ENCODE data around the gene ZFAND6. TPM values are rescaled to one million over a fixed set of nuclear protein-coding genes. Genes with fewer than 3 reads are reported as not detected.

Gene ZFAND6
- total RNA-seq, 1 donor from 2014 or later = 77.3 TPM

- no peak for TF ChIP-seq CTCF (IDR thresholded peaks at IDR 0.05; ENCODE audit: unreplicated experiment)
- Mint-ChIP-seq H3K36me3 (ENCODE audit: low read depth, unreplicated experiment) (peaks cover 5% of the 10 kb centered on the region), H3K27me3 (ENCODE audit: unreplicated experiment) (peaks cover 3% of the 10 kb centered on the region), H3K9me3 (ENCODE audit: unreplicated experiment) (no peaks in the 10 kb centered on the region), H3K4me1 (ENCODE audit: unreplicated experiment) (peaks cover 10% of the 10 kb centered on the region), H3K4me3 (ENCODE audit: unreplicated experiment) (no peak overlapping the region), H3K27ac (ENCODE audit: unreplicated experiment) (no peak overlapping the region)
- no peak for DNase-seq (ENCODE audit: low spot score)
Measured at GRCh38 chr15:80151148-80151547, 91.7 kb downstream of the ZFAND6 start.

GRCh38 chr15:80151576-80151975 lies 92.1 kb downstream of the ZFAND6 start:
- no peak for TF ChIP-seq CTCF (IDR thresholded peaks at IDR 0.05; ENCODE audit: unreplicated experiment)
- Mint-ChIP-seq H3K27me3 (ENCODE audit: unreplicated experiment) (peaks cover 3% of the 10 kb centered on the region), H3K4me1 (ENCODE audit: unreplicated experiment) (peaks cover 10% of the 10 kb centered on the region), H3K36me3 (ENCODE audit: low read depth, unreplicated experiment) (peaks cover 5% of the 10 kb centered on the region), H3K4me3 (ENCODE audit: unreplicated experiment) (peak overlapping the region; percentile 87), H3K27ac (ENCODE audit: unreplicated experiment) (peak overlapping the region; percentile 1), H3K9me3 (ENCODE audit: unreplicated experiment) (no peaks in the 10 kb centered on the region)
- no peak for DNase-seq (ENCODE audit: low spot score)

- Mint-ChIP-seq H3K27ac (ENCODE audit: unreplicated experiment) (peak overlapping the region; percentile 1), H3K4me1 (ENCODE audit: unreplicated experiment) (peaks cover 10% of the 10 kb centered on the region), H3K27me3 (ENCODE audit: unreplicated experiment) (peaks cover 1% of the 10 kb centered on the region), H3K9me3 (ENCODE audit: unreplicated experiment) (no peaks in the 10 kb centered on the region), H3K36me3 (ENCODE audit: low read depth, unreplicated experiment) (peaks cover 5% of the 10 kb centered on the region), H3K4me3 (ENCODE audit: unreplicated experiment) (peak overlapping the region; percentile 87)
- TF ChIP-seq CTCF (IDR thresholded peaks at IDR 0.05; ENCODE audit: unreplicated experiment) = no peak
- DNase-seq (ENCODE audit: low spot score) = peak; percentile 87
Measured at GRCh38 chr15:80152180-80152895, 92.9 kb downstream of the ZFAND6 start.

- H3K36me3 Mint-ChIP-seq (ENCODE audit: low read depth, unreplicated experiment) = peaks cover 5% of the 10 kb centered on the region
- peaks cover 10% of the 10 kb centered on the region for H3K4me1 Mint-ChIP-seq (ENCODE audit: unreplicated experiment)
- peaks cover 1% of the 10 kb centered on the region for H3K27me3 Mint-ChIP-seq (ENCODE audit: unreplicated experiment)
- H3K9me3 Mint-ChIP-seq (ENCODE audit: unreplicated experiment) = no peaks in the 10 kb centered on the region
- H3K4me3 Mint-ChIP-seq (ENCODE audit: unreplicated experiment) = peak within 1 kb of the TSS; percentile 91
- H3K27ac Mint-ChIP-seq (ENCODE audit: unreplicated experiment) = peak within 1 kb of the TSS; percentile 1
- DNase-seq (ENCODE audit: low spot score) = no peak
- TF ChIP-seq CTCF (IDR thresholded peaks at IDR 0.05; ENCODE audit: unreplicated experiment) = no peak
Measured at GRCh38 chr15:80152896-80153876, 93.7 kb downstream of the ZFAND6 start, which contains the start of gene FAH. TSS of gene FAH (plus strand) at chr15:80152999. CDS start at chr15:80153055, 56 bp downstream.
